ENCODE data around the gene CAVIN2.

Gene CAVIN2

GRCh38 chr2:191797500-191797899 is 49.4 kb downstream of the CAVIN2 start:
- Histone ChIP-seq H3K9ac (no peak overlapping the region), H3K27me3 (ENCODE audit: insufficient read depth, low read depth) (no peaks in the 10 kb centered on the region), H3K4me3 (IDR thresholded peaks at IDR 0.05; ENCODE audit: insufficient read depth, low read depth, low read length) (no peak overlapping the region), H3K27ac (no peak overlapping the region), H4K20me1 (ENCODE audit: insufficient read depth) (no peaks in the 10 kb centered on the region), H3K36me3 (ENCODE audit: insufficient read depth) (no peaks in the 10 kb centered on the region), H3K4me1 (ENCODE audit: low read depth, poor library complexity, severe bottlenecking) (no peaks in the 10 kb centered on the region), H2AFZ (ENCODE audit: low read depth) (no peak overlapping the region), H3K79me2 (ENCODE audit: insufficient read depth, low read depth) (no peaks in the 10 kb centered on the region), H3K4me2 (no peak overlapping the region)
- no peak for TF ChIP-seq CTCF (conservative IDR thresholded peaks at IDR 0.05; ENCODE audit: low read depth, low read length)

- Histone ChIP-seq H3K4me2 (no peak overlapping the region), H3K27ac (no peak overlapping the region), H3K27me3 (ENCODE audit: insufficient read depth, low read depth) (no peaks in the 10 kb centered on the region), H3K36me3 (ENCODE audit: insufficient read depth) (no peaks in the 10 kb centered on the region), H3K79me2 (ENCODE audit: insufficient read depth, low read depth) (no peaks in the 10 kb centered on the region), H3K9ac (no peak overlapping the region), H3K4me3 (IDR thresholded peaks at IDR 0.05; ENCODE audit: insufficient read depth, low read depth, low read length) (no peak overlapping the region), H4K20me1 (ENCODE audit: insufficient read depth) (no peaks in the 10 kb centered on the region), H2AFZ (ENCODE audit: low read depth) (no peak overlapping the region), H3K4me1 (ENCODE audit: low read depth, poor library complexity, severe bottlenecking) (no peaks in the 10 kb centered on the region)
- no peak for TF ChIP-seq CTCF (conservative IDR thresholded peaks at IDR 0.05; ENCODE audit: low read depth, low read length)
Observed at GRCh38 chr2:191795715-191796114, 51.2 kb downstream of the CAVIN2 start.

- no peak overlapping the region for H2AFZ ChIP-seq (ENCODE audit: low read depth)
- H3K79me2 ChIP-seq (ENCODE audit: insufficient read depth, low read depth) = no peaks in the 10 kb centered on the region
- no peak overlapping the region for H3K4me2 ChIP-seq
- H3K9ac ChIP-seq = no peak overlapping the region
- H3K36me3 ChIP-seq (ENCODE audit: insufficient read depth) = no peaks in the 10 kb centered on the region
- no peaks in the 10 kb centered on the region for H4K20me1 ChIP-seq (ENCODE audit: insufficient read depth)
- no peak for TF ChIP-seq CTCF (conservative IDR thresholded peaks at IDR 0.05; ENCODE audit: low read depth, low read length)
- H3K4me3 ChIP-seq (IDR thresholded peaks at IDR 0.05; ENCODE audit: insufficient read depth, low read depth, low read length) = no peak overlapping the region
- no peak overlapping the region for H3K27ac ChIP-seq
- no peaks in the 10 kb centered on the region for H3K27me3 ChIP-seq (ENCODE audit: insufficient read depth, low read depth)
- H3K4me1 ChIP-seq (ENCODE audit: low read depth, poor library complexity, severe bottlenecking) = no peaks in the 10 kb centered on the region
Observed at GRCh38 chr2:191791953-191792560, 54.8 kb downstream of the CAVIN2 start.

- Histone ChIP-seq H3K9ac (no peak overlapping the region), H3K4me2 (no peak overlapping the region), H4K20me1 (ENCODE audit: insufficient read depth) (no peaks in the 10 kb centered on the region), H2AFZ (ENCODE audit: low read depth) (no peak overlapping the region), H3K4me3 (IDR thresholded peaks at IDR 0.05; ENCODE audit: insufficient read depth, low read depth, low read length) (no peak overlapping the region), H3K36me3 (ENCODE audit: insufficient read depth) (no peaks in the 10 kb centered on the region), H3K79me2 (ENCODE audit: insufficient read depth, low read depth) (no peaks in the 10 kb centered on the region), H3K4me1 (ENCODE audit: low read depth, poor library complexity, severe bottlenecking) (no peaks in the 10 kb centered on the region), H3K27me3 (ENCODE audit: insufficient read depth, low read depth) (no peaks in the 10 kb centered on the region), H3K27ac (no peak overlapping the region)
- no peak for TF ChIP-seq CTCF (conservative IDR thresholded peaks at IDR 0.05; ENCODE audit: low read depth, low read length)
Observed at GRCh38 chr2:191790737-191791136, 56.2 kb downstream of the CAVIN2 start.
